GM18520 (cell line): ENCODE data around the gene MMP28.
"Not testable (repeated sequence)": the region's sequence is repeated elsewhere in the genome, so short reads cannot be mapped to it uniquely, and the experiment has no call there.

Source experiments
- ATAC-seq: cut with Tn5 transposase; IDR thresholded peaks from one replicate; pipeline ENCODE4 v1.9.1; 2021; ENCODE audit not compliant: unreplicated experiment

The MMP28 gene

DNA sequence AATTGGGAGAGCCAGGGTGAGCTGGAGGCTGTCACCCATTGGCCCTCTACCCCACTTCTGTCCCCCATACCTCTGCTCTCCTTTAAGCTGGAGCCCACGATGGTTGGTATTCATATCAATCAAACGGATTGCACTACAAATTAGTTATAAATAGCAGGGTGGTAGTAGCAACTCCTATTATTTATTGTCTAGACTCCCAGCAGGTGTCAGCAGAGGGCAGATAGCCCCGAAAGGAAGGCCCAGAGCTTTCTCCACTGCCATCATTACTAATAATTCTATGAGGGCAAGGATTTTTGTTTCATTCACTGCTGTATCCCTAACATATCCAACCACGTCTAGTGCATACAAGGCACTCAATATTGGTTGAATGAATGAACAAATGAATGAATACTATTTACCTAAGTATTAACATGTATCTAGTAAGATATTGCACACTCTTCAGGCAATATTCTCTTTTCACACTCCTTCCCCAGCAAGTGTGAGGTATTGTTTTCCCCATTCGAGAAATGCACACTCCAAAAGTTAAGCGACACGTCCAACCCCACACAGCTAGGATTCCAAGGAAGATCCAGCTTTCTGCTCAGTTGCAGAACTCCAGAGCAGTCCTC is 28.4 kb downstream of the MMP28 start:
- ATAC-seq, result no peak

DNA sequence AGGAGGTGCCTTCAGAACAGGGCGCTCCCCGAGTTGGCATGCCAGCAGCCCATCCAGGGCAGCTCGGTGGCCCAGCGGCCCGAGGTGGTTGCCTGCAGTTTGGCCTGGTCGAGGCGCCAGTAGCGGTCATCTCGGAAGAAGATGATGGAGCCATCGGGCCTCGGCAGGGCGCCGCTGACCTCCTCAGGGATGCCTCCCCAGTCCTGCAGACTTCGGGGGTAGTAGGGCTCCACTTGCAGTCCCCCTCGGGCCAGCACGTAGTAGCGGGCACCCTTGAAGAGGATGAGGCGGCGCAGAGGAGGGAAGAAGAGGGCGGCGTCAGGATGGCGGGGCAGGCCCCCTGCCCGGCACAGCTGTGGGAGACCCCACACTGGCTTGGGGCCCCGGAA is 29.0 kb downstream of the MMP28 start:
- no peak for ATAC-seq

- ATAC-seq, result no peak
These were observed 29.5 kb downstream of the MMP28 start for GRCh38 chr17:35765756-35766488.

GRCh38 chr17:35765086-35765710 is 30.2 kb downstream of the MMP28 start:
- ATAC-seq, result no peak

DNA sequence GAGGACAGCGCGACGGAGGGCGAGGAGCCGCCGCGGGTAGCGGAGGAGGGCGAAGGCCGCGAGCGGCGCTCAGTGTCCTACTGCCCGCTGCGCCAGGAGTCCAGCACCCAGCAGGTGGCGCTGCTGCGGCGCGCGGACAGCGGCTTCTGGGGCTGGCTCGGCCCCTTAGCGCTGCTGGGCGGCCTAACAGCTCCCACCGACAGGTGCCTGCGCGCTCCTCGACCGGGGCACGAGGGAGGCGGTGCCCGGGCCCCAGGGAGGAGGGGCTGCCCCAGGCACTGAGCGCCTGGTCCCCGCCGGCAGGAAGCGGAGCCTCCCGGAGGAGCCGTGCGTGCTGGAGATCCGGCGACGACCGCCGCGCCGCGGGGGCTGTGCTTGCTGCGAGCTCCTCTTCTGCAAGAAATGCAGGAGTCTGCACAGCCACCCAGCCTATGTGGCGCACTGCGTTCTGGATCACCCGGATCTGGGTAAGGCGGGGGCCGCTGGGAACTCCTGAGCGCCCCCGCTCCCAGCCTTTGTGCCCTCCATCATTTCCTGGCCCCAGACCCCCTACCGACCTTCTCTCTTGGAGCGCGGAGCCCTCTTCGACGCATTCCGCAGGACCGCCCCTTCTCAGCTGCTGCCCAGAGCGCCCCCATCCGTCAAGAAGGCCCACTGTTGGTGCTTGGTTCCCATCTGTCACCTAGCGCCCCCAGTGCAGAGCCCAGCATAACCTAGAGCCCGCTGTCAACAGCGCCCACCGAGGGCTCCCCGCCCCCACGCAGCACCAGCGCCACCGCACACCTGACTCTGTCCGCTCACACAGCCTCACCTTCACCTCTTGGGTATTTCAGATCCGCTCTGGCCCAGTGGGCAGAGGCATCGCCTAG is 31.1 kb downstream of the MMP28 start:
- peak; percentile 75 for ATAC-seq

- ATAC-seq, result no peak
These were observed 31.7 kb downstream of the MMP28 start for GRCh38 chr17:35763767-35764122.

DNA sequence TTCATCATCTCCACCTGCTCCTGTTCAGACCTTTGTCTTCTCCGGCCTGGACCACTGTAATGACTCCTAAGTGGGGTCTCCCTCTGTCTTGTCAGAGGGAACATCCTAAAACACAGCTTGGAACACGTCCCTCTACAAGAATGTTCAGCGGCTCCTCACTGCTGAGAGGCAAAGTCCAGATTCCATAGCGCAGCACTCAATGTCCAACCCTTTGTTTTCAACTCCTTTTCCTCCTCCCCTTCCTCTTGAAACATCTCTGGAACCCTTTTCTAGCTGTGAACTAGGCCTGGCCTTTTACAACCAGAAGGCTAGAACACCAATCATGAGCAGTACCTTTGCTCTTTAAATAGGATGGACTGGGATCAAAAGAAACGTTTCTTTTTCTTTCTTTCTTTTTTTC is 33.8 kb downstream of the MMP28 start:
- no peak for ATAC-seq

DNA sequence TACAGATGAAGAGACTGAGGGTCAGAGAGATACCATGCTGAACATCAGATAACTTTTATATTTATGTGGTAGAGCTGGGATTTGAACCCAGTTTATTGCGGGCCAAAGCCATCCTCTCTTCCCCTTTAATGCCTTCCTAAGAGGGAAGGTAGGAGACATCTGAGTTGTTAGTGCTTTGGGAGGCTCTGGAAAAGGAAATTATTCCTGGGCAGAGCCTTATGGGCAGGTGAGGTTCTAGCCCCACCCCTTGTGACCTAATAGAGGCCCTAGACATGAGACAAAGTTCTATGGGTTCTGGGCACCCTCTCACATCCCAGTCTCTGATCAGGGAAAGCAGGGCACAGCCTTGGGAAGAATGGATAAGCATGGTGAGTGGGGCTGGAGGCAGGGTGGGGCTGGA is 34.9 kb downstream of the MMP28 start, which contains the start of gene C17orf50:
C17orf50 (plus strand) TSS at position 301 of the 400 bp plus-strand sequence; CDS start at position 356, 55 bp downstream.
- no peak for ATAC-seq

GRCh38 chr17:35757243-35757642 is 38.2 kb downstream of the MMP28 start:
- no peak for ATAC-seq

DNA sequence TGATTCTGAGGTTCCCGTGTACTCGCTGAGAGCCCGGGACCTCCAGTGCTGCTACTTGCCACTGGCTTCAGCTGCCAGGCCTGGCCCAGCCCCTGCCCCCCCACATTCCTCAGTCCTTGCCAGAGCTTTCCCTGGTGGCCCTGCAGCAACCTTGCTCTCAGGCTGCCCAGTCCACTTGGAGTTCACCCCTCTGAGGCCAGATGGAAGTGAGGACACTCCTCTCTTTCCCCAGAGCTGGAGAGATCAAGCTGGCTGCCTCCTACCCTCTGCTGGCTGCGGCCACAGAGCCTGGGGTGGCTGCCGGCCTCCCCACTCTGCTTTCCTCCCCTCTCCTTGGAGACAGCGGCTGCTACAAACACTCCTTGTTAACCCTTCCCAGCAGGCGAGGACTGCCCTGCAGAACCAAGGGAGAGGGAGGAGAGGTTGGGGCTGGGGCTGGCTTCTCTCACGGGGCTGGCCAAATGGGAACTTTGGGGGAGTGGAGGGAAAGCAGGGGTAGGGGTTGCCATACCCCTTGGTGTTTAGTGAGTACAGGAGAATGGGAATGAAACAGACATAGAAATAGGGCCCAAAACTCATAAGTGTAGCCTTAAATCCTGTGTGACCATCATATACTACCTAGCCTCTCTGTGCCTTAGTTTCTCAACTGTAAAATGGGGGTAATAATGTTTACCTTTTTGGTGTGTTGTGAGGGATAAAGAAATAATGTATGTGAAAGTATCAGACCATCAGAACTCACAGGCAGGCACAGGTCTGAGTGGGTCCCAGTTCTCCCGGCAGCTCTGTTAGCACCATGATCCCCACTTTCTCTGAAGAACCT is 42.3 kb downstream of the MMP28 start, which contains the start of gene GAS2L2:
GAS2L2 (minus strand) TSS at position 295 of the 820 bp plus-strand sequence. CDS start 389 bp downstream, outside the sequence.
- ATAC-seq, result no peak

GRCh38 chr17:35752471-35752870 is 43.0 kb downstream of the MMP28 start:
- ATAC-seq, result no peak

GRCh38 chr17:35751541-35751940 is 43.9 kb downstream of the MMP28 start:
- not testable (repeated sequence) for ATAC-seq

DNA sequence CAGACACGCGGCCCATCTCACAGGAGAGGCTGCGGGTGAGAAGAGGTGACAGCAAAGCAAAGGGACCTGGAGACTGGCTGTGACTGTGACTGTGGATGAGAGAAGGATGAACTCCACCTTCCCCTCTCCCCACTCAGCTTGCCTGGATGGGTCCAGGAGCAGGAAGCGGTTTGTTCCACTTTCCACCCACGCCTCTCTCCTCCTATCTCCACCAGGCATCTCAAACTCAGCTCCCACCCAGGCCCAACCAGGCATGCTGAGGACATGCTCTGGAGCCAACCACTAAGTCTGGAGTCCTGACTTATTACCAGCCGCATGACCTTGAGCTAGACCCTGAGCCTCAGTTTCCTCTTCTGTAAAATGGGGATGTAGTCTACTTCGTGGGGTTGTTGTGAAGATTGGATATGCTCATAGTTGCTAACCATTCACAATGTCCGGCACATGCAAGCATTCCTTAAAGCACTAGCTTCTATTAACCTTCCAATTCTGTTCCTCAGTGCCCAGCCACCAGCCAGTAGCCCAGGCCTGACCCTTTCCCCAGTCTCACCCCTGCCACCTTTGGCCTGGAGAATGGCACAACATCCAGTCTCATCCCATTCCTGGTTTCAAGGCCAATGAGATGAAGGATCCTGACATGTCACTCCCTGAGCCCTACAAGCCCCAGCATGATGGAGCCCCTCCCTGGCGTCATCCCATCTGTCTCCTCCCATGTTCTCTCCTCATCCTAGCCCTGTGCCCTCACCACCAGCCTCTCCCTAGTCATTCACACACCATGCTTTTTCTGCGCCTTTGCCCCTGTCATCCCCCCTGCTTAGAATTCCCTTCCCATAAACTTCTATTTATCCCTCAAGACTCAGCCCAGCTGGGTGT is 44.7 kb downstream of the MMP28 start:
- no peak for ATAC-seq

GRCh38 chr17:35749560-35750412 is 45.7 kb downstream of the MMP28 start:
- ATAC-seq, result no peak

DNA sequence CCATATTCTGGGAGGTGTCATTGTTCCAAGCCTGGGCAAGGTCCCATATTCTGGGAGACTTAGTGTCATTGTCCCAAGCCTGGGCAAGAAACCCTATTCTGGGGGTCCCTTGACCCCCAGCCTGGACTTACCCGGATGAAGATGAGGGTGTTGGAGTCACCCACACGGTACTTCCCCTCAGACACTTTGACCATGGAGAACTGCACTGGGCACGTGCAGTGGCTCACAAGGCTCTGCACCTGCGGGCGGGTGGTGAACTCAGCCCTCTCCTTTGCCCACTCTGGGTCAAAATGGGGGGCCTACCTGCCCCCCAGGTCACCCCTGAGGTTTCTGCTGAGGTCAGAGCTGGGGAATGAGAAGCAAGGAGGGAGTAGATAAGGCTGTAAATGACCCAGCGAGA is 46.5 kb downstream of the MMP28 start:
- ATAC-seq, result no peak

DNA sequence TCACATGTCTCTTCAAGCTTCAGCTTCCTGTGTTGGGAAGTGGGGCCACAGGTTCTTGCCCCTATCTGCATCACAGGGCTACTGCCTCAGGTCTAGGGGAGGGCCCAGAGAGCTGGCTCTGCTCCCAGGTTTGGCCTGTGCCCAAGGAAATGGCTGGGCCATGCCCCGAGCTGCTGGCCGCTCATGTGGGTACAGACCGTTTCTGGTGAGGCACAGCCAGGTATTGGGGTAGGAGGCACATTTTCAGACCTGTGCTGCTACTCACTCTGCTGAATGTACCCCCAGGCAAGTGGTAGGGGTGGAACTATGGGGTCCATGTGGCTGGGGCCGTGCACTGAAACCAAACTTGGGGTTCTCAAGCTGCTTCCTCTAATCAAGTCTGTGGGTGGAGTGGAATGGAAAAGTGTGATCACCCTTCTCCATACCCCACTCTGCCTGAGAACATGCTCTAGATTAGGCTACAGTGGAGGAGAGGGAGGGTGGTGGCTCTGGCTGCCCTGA is 47.0 kb downstream of the MMP28 start:
- no peak for ATAC-seq

- ATAC-seq, result no peak
These were observed 47.9 kb downstream of the MMP28 start for GRCh38 chr17:35747540-35748017.

DNA sequence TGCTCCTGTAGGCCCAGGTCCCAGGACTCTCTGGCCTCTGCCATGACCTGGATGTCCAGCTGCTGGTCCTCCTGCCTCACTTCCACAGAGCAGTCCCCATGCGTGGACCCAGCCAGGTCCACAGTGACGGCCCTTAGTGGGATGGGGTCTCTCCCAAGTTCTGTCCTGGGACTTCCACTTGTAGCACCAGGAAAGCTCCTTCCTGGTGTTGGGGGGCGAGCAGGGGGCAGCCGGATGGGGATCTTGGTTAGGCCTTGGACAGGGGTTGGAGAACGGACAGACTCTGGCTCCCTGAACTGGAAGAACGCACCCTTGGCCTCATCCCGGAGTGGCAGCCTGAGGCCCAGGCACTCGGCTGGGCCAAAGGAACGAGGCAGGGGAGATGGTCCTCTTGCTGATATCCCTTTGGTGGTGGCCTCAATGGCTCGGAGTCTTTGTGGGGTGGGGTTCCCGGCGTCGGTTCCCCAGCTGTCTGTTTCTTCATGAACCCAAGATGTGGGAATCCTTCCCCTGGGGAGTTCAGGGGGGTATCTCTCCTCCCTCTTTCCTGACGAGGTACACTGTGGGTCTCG is 49.6 kb downstream of the MMP28 start:
- ATAC-seq, result no peak
